Erythroblast (primary cell): ENCODE measurements around the gene DNAI1.
"Not testable (repeated sequence)": the region's sequence is repeated elsewhere in the genome, so short reads cannot be mapped to it uniquely, and the experiment has no call there.

Experiments used
- GATA1 ChIP-seq: IDR thresholded peaks from 2 replicates; pipeline ENCODE4 v1.6.1; 2011; ENCODE audit warnings: low read depth, mild to moderate bottlenecking, control low read depth, low read length, moderate library complexity
- POLR2A ChIP-seq: IDR thresholded peaks from 2 replicates; pipeline ENCODE4 v1.6.1; 2011; ENCODE audit warnings: mild to moderate bottlenecking, low read length

DNA sequence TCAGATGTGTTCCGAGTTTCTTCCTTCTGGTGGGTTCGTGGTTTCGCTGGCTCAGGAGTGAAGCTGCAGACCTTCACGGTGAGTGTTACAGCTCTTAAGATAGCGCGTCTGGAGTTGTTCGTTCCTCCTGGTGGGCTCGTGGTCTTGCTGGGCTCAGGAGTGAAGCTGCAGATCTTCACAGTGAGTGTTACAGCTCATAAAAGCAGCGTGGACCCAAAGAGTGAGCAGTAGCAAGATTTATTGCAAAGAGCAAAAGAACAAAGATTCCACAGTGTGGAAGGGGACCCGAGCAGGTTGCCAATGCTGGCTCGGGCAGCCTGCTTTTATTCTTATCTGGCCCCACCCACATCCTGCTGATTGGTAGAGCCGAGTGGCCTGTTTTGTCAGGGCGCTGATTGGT lies 23.0 kb downstream of the DNAI1 start:
- TF ChIP-seq GATA1, POLR2A: not testable (repeated sequence)
